Pancreas (tissue), 10 donors: ENCODE data around the gene RPL11. TPM values are rescaled to one million over a fixed set of nuclear protein-coding genes. Genes with fewer than 3 reads are reported as not detected.
"Not testable (repeated sequence)": the region's sequence is repeated elsewhere in the genome, so short reads cannot be mapped to it uniquely, and the experiment has no call there.

Source experiments
- ATAC-seq, 4 donors: fragments of 200-7000 bp; cut with Tn5 transposase; one replicate each; pipeline versions ENCODE4 v1.8.0 to v1.9.1; 2020; ENCODE audit warnings: mild to moderate bottlenecking in 4 of 4, moderate library complexity in 4 of 4
- DNase-seq, 6 donors: peaks; one replicate each; pipeline ENCODE4 v3.0.0-alpha.2; 2020
- FAIRE-seq: peaks from 2 replicates; lab custom pipeline; 2012; peaks lifted over from hg19 to GRCh38; lab: Jason Lieb, UNC
- H3K27ac ChIP-seq, 4 donors: fragments of 200-600 bp; sonication (generic); 1 replicate in 3 of 4; 2 replicates in 1 of 4; pipeline versions ENCODE4 v1.5.0 to v1.8.0; 2020
- H3K27me3 ChIP-seq, 4 donors: fragments of 200-600 bp; one replicate each; pipeline ENCODE4 v1.8.0; 2021
- H3K36me3 ChIP-seq, 3 donors: fragments of 200-600 bp; sonication (generic) in 1 of 3; one replicate each; pipeline versions ENCODE4 v1.5.0 to v1.8.0; 2020 to 2021
- H3K4me1 ChIP-seq, 3 donors: fragments of 200-600 bp; one replicate each; pipeline ENCODE4 v1.8.0; 2021
- H3K4me3 ChIP-seq, 4 donors: fragments of 200-600 bp; sonication (generic) in 2 of 4; one replicate each; pipeline versions ENCODE4 v1.5.0 to v1.8.0; 2020 to 2021
- H3K9me3 ChIP-seq, 4 donors: fragments of 200-600 bp; one replicate each; pipeline ENCODE4 v1.8.0; 2021
- CTCF ChIP-seq, 4 donors: fragments of 200-600 bp; sonication (generic) in 3 of 4; IDR thresholded peaks; one replicate each; pipeline versions ENCODE4 v1.5.0 to v1.8.0; 2021; ENCODE audit warnings: antibody characterized with exemption in 4 of 4
- WGBS, 2 donors: extraction: QIAGEN DNeasy Blood & Tissue Kit; methylation state at CpG; one replicate each; pipeline ENCODE4 v1.1.7; 2013; 5-methylcytosine and 5-hydroxymethylcytosine counted together
- intact Hi-C, 3 donors: fragments of 100-400 bp; cut with DNase I; formaldehyde crosslinking; loops; one replicate each; pipeline versions ENCODE4 v1.11.1 to v1.14.2; 2022
- polyA plus RNA-seq, 2 donors: library from polyadenylated mRNA; stranded (reverse); fragments of 200-250 nt; gene quantifications; one replicate each; pipeline ENCODE4 v1.2.3, GENCODE V29; 2013
- total RNA-seq, 6 donors: library from RNA; stranded (reverse); fragmentation: NEBNext Ultra II Directional in 4 of 6; extraction: Animal tissue kit (Norgen Biotek cat#: 25700) in 4 of 6; gene quantifications; one replicate each; pipeline versions ENCODE4 v1.2.1 to v1.2.4, GENCODE V29; 2021 to 2023
- donor health status: healthy with polysubstance abuse.
- donor health status: DM: no; HTN: no; CAD: no; lungs with moderate emphysema.
- donor health status: DM: no; HTN: no; CAD: no.
- donor health status: control.
- donor health status: control.
- donor health status: Bipolar disorder and iron deficiency.
- donor health status: DM: yes; HTN: yes; CAD: no.
- donor health status: DM: no; HTN: no; CAD: no.
- donor health status: DM: no; HTN: no; CAD: no.
- donor health status: DM: yes; HTN: yes; CAD: no.

Gene RPL11
- total and polyA plus RNA-seq, 8 donors: 511 to 1,484 (median 734) TPM

- peaks cover 25 to 34% (median 32%) of the 10 kb centered on the region in 3 donors for H3K4me1 ChIP-seq
- intact Hi-C loops: no loop called here
- no peaks in the 10 kb centered on the region for H3K36me3 ChIP-seq
- DNase-seq (peak; percentile 68 to 89 (median 79)), ATAC-seq (peak; percentile 94 to 97 (median 96)), FAIRE-seq (no peak)
- no peaks in the 10 kb centered on the region for H3K27me3 ChIP-seq
- peak overlapping the region; percentile 35 to 83 (median 80) for H3K27ac ChIP-seq
- no peaks in the 10 kb centered on the region for H3K9me3 ChIP-seq
- no peak for TF ChIP-seq CTCF (IDR thresholded peaks at IDR 0.05)
- no peak overlapping the region for H3K4me3 ChIP-seq
- WGBS, 2 donors: 8 to 9% methylated on average over 9 of the region's 9 CpGs
Measured at GRCh38 chr1:23727362-23727811, 35.8 kb downstream of the RPL11 start.

- FAIRE-seq (no peak), ATAC-seq (no peak), DNase-seq (no peak)
- intact Hi-C loops: no loop called here
- peaks cover 19 to 21% (median 21%) of the 10 kb centered on the region in 3 donors for H3K4me1 ChIP-seq
- TF ChIP-seq CTCF (IDR thresholded peaks at IDR 0.05): no peak
- H3K9me3 ChIP-seq: no peaks in the 10 kb centered on the region
- 91 to 96% methylated on average over 10 of the region's 10 CpGs for WGBS, 2 donors
- no peak overlapping the region for H3K4me3 ChIP-seq
- no peak overlapping the region for H3K27ac ChIP-seq
- H3K36me3 ChIP-seq: no peaks in the 10 kb centered on the region
- no peaks in the 10 kb centered on the region for H3K27me3 ChIP-seq
Measured at GRCh38 chr1:23732363-23733224, 41.0 kb downstream of the RPL11 start.

GRCh38 chr1:23733281-23733680 lies 41.7 kb downstream of the RPL11 start:
- H3K36me3 ChIP-seq, FAIRE-seq, ATAC-seq, H3K4me3 ChIP-seq, H3K9me3 ChIP-seq, intact Hi-C loops, H3K27me3 ChIP-seq, H3K27ac ChIP-seq, DNase-seq: not testable (repeated sequence)
- 93 to 95% methylated on average over 5 of the region's 5 CpGs for WGBS, 2 donors
- H3K4me1 ChIP-seq: peaks cover 12 to 14% (median 14%) of the 10 kb centered on the region in 3 donors

GRCh38 chr1:23736437-23737134 lies 45.0 kb downstream of the RPL11 start:
- Histone ChIP-seq H3K27ac (no peak overlapping the region), H3K4me3 (no peak overlapping the region), H3K4me1 (no peaks in the 10 kb centered on the region), H3K36me3 (no peaks in the 10 kb centered on the region), H3K27me3 (no peaks in the 10 kb centered on the region), H3K9me3 (no peaks in the 10 kb centered on the region)
- no peak for FAIRE-seq
- 93 to 96% methylated on average over 7 of the region's 7 CpGs for WGBS, 2 donors
- intact Hi-C loops: no loop called here
- ATAC-seq: no peak
- DNase-seq: no peak
- no peak for TF ChIP-seq CTCF (IDR thresholded peaks at IDR 0.05)

- H3K9me3 ChIP-seq: no peaks in the 10 kb centered on the region
- 82 to 90% methylated on average over 5 of the region's 5 CpGs for WGBS, 2 donors
- no peak for DNase-seq
- no peaks in the 10 kb centered on the region for H3K36me3 ChIP-seq
- no peak overlapping the region for H3K27ac ChIP-seq
- no peak for FAIRE-seq
- intact Hi-C loops: loop anchor here in 2 of 3 donors (5.0 to 10.0 kb wide), 2 partner anchors 44 to 47 kb away; partner anchors contain the start of gene RPL11 (in 1 of the 2)
- peaks cover 2 to 18% (median 8%) of the 10 kb centered on the region in 3 donors for H3K4me1 ChIP-seq
- no peak for ATAC-seq
- TF ChIP-seq CTCF (IDR thresholded peaks at IDR 0.05): no peak
- no peak overlapping the region for H3K4me3 ChIP-seq
- H3K27me3 ChIP-seq: no peaks in the 10 kb centered on the region
Measured at GRCh38 chr1:23741609-23742008, 50.0 kb downstream of the RPL11 start.
